Osteoblast (primary cell): ENCODE data around the gene ITIH3. TPM values are rescaled to one million over a fixed set of nuclear protein-coding genes. Genes with fewer than 3 reads are reported as not detected.

Source experiments
- DNase-seq: peaks from one replicate; pipeline ENCODE4 v3.0.0; 2011; ENCODE audit warnings: low spot score, mixed read lengths; ENCODE audit not compliant: insufficient read length; ENCODE audit errors: missing footprints
- H2AFZ ChIP-seq: 2 replicates; pipeline ENCODE4 v1.6.0; 2011; ENCODE audit warnings: mild to moderate bottlenecking, low read length
- H3K27ac ChIP-seq: 2 replicates; pipeline ENCODE4 v1.5.1; 2011; ENCODE audit warnings: mild to moderate bottlenecking, low read depth, low read length, moderate library complexity
- H3K27me3 ChIP-seq: 2 replicates; pipeline ENCODE4 v1.6.0; 2012; ENCODE audit warnings: mild to moderate bottlenecking, control low read depth, inconsistent platforms, low read length, moderate library complexity; ENCODE audit not compliant: insufficient read depth
- H3K36me3 ChIP-seq: 2 replicates; pipeline ENCODE4 v1.5.1; 2011; ENCODE audit warnings: mild to moderate bottlenecking, low read length, control low read depth, moderate library complexity; ENCODE audit not compliant: insufficient read depth
- H3K4me1 ChIP-seq: 2 replicates; pipeline ENCODE4 v1.5.1; 2011; ENCODE audit warnings: mild to moderate bottlenecking, low read length, control low read depth, moderate library complexity; ENCODE audit not compliant: insufficient read depth
- H3K4me2 ChIP-seq: 2 replicates; pipeline ENCODE4 v1.6.0; 2011; ENCODE audit warnings: mild to moderate bottlenecking, low read length; ENCODE audit not compliant: insufficient read depth
- H3K4me3 ChIP-seq: fragments of 200-600 bp; sonication (generic); 3 replicates; pipeline ENCODE4 v1.5.1; 2012; ENCODE audit warnings: mild to moderate bottlenecking, low read length, inconsistent platforms; ENCODE audit not compliant: insufficient read depth
- H3K79me2 ChIP-seq: 2 replicates; pipeline ENCODE4 v1.6.0; 2012; ENCODE audit warnings: mild to moderate bottlenecking, low read length, control low read depth, inconsistent platforms; ENCODE audit not compliant: insufficient read depth
- H3K9me3 ChIP-seq: 2 replicates; pipeline ENCODE4 v1.5.1; 2011; ENCODE audit warnings: low read depth, low read length, control low read depth
- H4K20me1 ChIP-seq: 2 replicates; pipeline ENCODE4 v1.6.0; 2012; ENCODE audit warnings: mild to moderate bottlenecking, low read length, control low read depth; ENCODE audit not compliant: insufficient read depth
- CTCF ChIP-seq: IDR thresholded peaks from 2 replicates; pipeline ENCODE4 v1.5.1; 2011; ENCODE audit warnings: mild to moderate bottlenecking, low read depth, low read length, moderate library complexity; ENCODE audit errors: extremely low read depth
- total RNA-seq: library from RNA; depleted of rRNA; stranded (reverse); fragments of >200 nt; gene quantifications from 2 replicates; pipeline ENCODE4 v1.2.3, GENCODE V29; 2012

Gene ITIH3
- total RNA-seq, 1 donor = under 0.01 TPM

GRCh38 chr3:52842424-52842823 lies 47.8 kb downstream of the ITIH3 start:
- Histone ChIP-seq H3K27me3 (no peaks in the 10 kb centered on the region), H3K9me3 (no peaks in the 10 kb centered on the region), H3K4me3 (no peak overlapping the region), H3K27ac (no peak overlapping the region), H3K4me1 (peaks cover 4% of the 10 kb centered on the region), H3K36me3 (peaks cover 11% of the 10 kb centered on the region), H2AFZ (no peak overlapping the region), H4K20me1 (peaks cover 1% of the 10 kb centered on the region), H3K79me2 (no peaks in the 10 kb centered on the region), H3K4me2 (no peak overlapping the region)
- no peak for DNase-seq
- no peak for TF ChIP-seq CTCF

- Histone ChIP-seq H3K4me1 (peaks cover 4% of the 10 kb centered on the region), H3K4me3 (no peak overlapping the region), H3K27me3 (no peaks in the 10 kb centered on the region), H4K20me1 (peaks cover 3% of the 10 kb centered on the region), H2AFZ (no peak overlapping the region), H3K36me3 (peaks cover 13% of the 10 kb centered on the region), H3K4me2 (no peak overlapping the region), H3K9me3 (no peaks in the 10 kb centered on the region), H3K79me2 (no peaks in the 10 kb centered on the region), H3K27ac (no peak overlapping the region)
- DNase-seq = peak; percentile 18
- no peak for TF ChIP-seq CTCF
Measured at GRCh38 chr3:52843108-52843865, 48.7 kb downstream of the ITIH3 start.

GRCh38 chr3:52843881-52844280 lies 49.3 kb downstream of the ITIH3 start:
- Histone ChIP-seq H3K4me3 (no peak overlapping the region), H4K20me1 (peaks cover 6% of the 10 kb centered on the region), H3K4me2 (no peak overlapping the region), H3K27me3 (no peaks in the 10 kb centered on the region), H3K79me2 (no peaks in the 10 kb centered on the region), H3K27ac (no peak overlapping the region), H3K36me3 (peaks cover 13% of the 10 kb centered on the region), H3K9me3 (no peaks in the 10 kb centered on the region), H2AFZ (no peak overlapping the region), H3K4me1 (peaks cover 6% of the 10 kb centered on the region)
- no peak for TF ChIP-seq CTCF
- peak; percentile 47 for DNase-seq

GRCh38 chr3:52844290-52844975 lies 49.8 kb downstream of the ITIH3 start:
- H3K27me3 ChIP-seq = no peaks in the 10 kb centered on the region
- H3K9me3 ChIP-seq = no peaks in the 10 kb centered on the region
- no peak overlapping the region for H3K27ac ChIP-seq
- H3K36me3 ChIP-seq = peaks cover 10% of the 10 kb centered on the region
- no peak for DNase-seq
- H3K4me2 ChIP-seq = no peak overlapping the region
- no peaks in the 10 kb centered on the region for H3K79me2 ChIP-seq
- H3K4me3 ChIP-seq = no peak overlapping the region
- no peak for TF ChIP-seq CTCF
- no peak overlapping the region for H2AFZ ChIP-seq
- H4K20me1 ChIP-seq = peaks cover 6% of the 10 kb centered on the region
- peaks cover 8% of the 10 kb centered on the region for H3K4me1 ChIP-seq
